Fibroblast of lung (primary cell): ENCODE data around the gene CASKIN2.

ENCODE experiments used
- CTCF ChIP-seq, 2 donors: IDR thresholded peaks in 1 of 2; conservative IDR thresholded peaks in 1 of 2; 1 replicate in 1 of 2; 2 replicates in 1 of 2; pipeline ENCODE4 v1.5.1; 2011 to 2012; ENCODE audit warnings: low read length in 2 of 2, control low read depth in 1 of 2, inconsistent platforms in 1 of 2, low read depth in 1 of 2, mild to moderate bottlenecking in 1 of 2
- EZH2 ChIP-seq: IDR thresholded peaks from 2 replicates; pipeline ENCODE4 v1.5.1; 2012; ENCODE audit warnings: low read length, control low read depth, mild to moderate bottlenecking; ENCODE audit errors: missing control alignments

DNA sequence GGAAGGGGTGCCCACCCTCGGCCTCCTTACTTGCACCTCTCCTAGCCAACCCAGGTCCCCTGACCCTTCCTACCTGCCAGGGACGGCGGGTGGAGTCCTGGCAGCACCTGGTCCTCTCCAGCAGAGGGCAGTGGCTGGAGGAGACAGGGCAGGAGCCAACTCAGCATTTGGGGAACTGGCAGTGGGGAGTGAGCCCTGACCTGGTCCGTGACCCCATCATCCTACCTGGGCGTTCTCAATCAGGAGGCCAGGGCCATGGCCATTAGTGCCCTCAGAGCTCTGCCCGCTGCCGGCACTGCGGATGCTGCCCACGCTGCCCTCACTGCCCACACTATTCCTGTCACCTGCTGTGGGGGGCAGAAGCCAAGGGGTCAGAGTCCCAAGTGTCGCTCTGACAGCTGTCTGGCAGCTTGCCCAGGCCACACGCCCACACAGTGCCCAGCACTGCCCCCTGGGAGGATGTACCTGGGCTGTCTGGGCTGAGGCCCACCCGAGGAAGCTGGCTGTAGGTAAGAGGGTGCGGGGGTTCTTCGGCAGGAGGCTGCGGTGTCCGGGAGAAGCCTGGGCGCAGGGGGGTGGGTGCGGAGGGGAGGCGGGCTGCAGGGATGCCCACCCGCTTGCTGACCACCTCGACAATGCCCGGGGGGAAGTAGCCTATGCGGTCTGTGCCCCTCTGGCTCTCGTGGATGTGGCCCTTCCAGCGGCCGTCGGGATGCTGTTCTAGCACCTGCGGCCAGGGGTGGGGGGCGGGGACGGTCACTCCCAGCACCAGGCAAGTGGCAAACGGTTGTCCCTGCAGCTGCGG is 10.8 kb downstream of the CASKIN2 start:
- TF ChIP-seq CTCF (conservative IDR thresholded peaks at IDR 0.05 in 1 of 2, IDR thresholded peaks at IDR 0.05 in 1 of 2; ENCODE audit: low read depth in 1 of 2, low read length in 2 of 2) (peak; percentile 36 to 53), EZH2 (no peak)
